A549 (cell line): ENCODE data around the gene DUSP28.

ENCODE experiments used
- EP300 ChIP-seq, 2 experiments: fragments of >200 bp; sonication (Bioruptor Twin); formaldehyde crosslinking; IDR thresholded peaks; 2 replicates in 1 of 2; 3 replicates in 1 of 2; pipeline ENCODE4 v1.6.1; 2016 to 2017
- KDM5A ChIP-seq: fragments of 200-600 bp; sonication (generic); IDR thresholded peaks from 2 replicates; pipeline ENCODE4 v1.6.1; 2016; ENCODE audit warnings: antibody characterized with exemption, mild to moderate bottlenecking
- POLR2A ChIP-seq: IDR thresholded peaks from 2 replicates; pipeline ENCODE4 v1.6.1; 2012; ENCODE audit warnings: mild to moderate bottlenecking, low read length
- RARB ChIP-seq: fragments of 250-450 bp; sonication (Bioruptor Pico); IDR thresholded peaks from 2 replicates; pipeline ENCODE4 v1.8.0; 2021; ENCODE audit warnings: mild to moderate bottlenecking, moderate library complexity
- RFX5 ChIP-seq: fragments of 450-650 bp; IDR thresholded peaks from 2 replicates; pipeline ENCODE4 v1.7.1; 2014; ENCODE audit warnings: antibody characterized with exemption, mild to moderate bottlenecking, moderate library complexity
- SMC3 ChIP-seq: fragments of >200 bp; sonication (Bioruptor Twin); formaldehyde crosslinking; IDR thresholded peaks from 3 replicates; pipeline ENCODE4 v1.6.1; 2018; ENCODE audit warnings: inconsistent platforms
- TF ChIP-seq, protein P1 (sequence below): fragments of >200 bp; sonication (Bioruptor Twin); formaldehyde crosslinking; IDR thresholded peaks from 3 replicates; pipeline ENCODE4 v1.5.1; 2016
- TF ChIP-seq, protein P2 (sequence below): fragments of 200-600 bp; sonication (generic); IDR thresholded peaks from 2 replicates; pipeline ENCODE4 v1.6.1; 2016; ENCODE audit warnings: antibody characterized with exemption, mild to moderate bottlenecking, moderate library complexity

DNA sequence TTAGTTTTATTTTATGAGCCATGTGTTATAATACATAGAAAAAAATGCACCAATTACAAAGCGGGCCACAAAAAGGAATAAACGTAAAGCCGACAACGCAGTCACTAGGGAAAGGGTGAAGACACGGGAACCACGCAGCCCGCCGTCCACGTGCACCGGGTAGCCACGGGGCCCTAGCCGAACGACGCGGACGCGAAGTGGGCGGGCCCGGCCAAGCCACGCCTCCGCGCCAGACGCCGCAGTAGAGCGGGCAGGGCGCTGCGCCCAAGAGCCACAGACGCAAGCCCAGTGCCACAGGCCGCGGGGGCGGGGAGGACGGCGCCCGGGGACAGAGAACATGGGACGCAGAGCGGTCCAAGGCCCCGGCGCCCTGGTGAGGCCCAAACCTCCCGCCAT, at the start of gene DUSP28:
- no peak for TF ChIP-seq EP300 (IDR thresholded peaks at IDR 0.05)
- TF ChIP-seq POLR2A: peak; percentile 85
- TF ChIP-seq SMC3: no peak
- TF ChIP-seq, protein P1, sequence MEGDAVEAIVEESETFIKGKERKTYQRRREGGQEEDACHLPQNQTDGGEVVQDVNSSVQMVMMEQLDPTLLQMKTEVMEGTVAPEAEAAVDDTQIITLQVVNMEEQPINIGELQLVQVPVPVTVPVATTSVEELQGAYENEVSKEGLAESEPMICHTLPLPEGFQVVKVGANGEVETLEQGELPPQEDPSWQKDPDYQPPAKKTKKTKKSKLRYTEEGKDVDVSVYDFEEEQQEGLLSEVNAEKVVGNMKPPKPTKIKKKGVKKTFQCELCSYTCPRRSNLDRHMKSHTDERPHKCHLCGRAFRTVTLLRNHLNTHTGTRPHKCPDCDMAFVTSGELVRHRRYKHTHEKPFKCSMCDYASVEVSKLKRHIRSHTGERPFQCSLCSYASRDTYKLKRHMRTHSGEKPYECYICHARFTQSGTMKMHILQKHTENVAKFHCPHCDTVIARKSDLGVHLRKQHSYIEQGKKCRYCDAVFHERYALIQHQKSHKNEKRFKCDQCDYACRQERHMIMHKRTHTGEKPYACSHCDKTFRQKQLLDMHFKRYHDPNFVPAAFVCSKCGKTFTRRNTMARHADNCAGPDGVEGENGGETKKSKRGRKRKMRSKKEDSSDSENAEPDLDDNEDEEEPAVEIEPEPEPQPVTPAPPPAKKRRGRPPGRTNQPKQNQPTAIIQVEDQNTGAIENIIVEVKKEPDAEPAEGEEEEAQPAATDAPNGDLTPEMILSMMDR: no peak
- TF ChIP-seq RFX5: peak; percentile 90
- TF ChIP-seq RARB (CRISPR knock-in tag): no peak
- TF ChIP-seq KDM5A: no peak
- TF ChIP-seq, protein P2, sequence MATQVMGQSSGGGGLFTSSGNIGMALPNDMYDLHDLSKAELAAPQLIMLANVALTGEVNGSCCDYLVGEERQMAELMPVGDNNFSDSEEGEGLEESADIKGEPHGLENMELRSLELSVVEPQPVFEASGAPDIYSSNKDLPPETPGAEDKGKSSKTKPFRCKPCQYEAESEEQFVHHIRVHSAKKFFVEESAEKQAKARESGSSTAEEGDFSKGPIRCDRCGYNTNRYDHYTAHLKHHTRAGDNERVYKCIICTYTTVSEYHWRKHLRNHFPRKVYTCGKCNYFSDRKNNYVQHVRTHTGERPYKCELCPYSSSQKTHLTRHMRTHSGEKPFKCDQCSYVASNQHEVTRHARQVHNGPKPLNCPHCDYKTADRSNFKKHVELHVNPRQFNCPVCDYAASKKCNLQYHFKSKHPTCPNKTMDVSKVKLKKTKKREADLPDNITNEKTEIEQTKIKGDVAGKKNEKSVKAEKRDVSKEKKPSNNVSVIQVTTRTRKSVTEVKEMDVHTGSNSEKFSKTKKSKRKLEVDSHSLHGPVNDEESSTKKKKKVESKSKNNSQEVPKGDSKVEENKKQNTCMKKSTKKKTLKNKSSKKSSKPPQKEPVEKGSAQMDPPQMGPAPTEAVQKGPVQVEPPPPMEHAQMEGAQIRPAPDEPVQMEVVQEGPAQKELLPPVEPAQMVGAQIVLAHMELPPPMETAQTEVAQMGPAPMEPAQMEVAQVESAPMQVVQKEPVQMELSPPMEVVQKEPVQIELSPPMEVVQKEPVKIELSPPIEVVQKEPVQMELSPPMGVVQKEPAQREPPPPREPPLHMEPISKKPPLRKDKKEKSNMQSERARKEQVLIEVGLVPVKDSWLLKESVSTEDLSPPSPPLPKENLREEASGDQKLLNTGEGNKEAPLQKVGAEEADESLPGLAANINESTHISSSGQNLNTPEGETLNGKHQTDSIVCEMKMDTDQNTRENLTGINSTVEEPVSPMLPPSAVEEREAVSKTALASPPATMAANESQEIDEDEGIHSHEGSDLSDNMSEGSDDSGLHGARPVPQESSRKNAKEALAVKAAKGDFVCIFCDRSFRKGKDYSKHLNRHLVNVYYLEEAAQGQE: no peak; the same call in 1 of the 2 replicates
